SK-N-SH treated with all-trans-retinoic acid at 6 μM for 48 hours (cell line): ENCODE measurements around the gene TFCP2.

Source experiments
- ATAC-seq: fragments of 200-7000 bp; cut with Tn5 transposase; 3 replicates; pipeline ENCODE4 v1.9.1; 2020; ENCODE audit warnings: mild to moderate bottlenecking, moderate library complexity
- ARNTL ChIP-seq: fragments of 450-650 bp; formaldehyde crosslinking; IDR thresholded peaks from 2 replicates; pipeline ENCODE4 v1.5.0; 2020; ENCODE audit warnings: low read depth, mild to moderate bottlenecking, moderate library complexity, borderline replicate concordance
- BACH2 ChIP-seq: fragments of 250-450 bp; sonication (Bioruptor Pico); IDR thresholded peaks from 2 replicates; pipeline ENCODE4 v1.9.0; 2021; ENCODE audit warnings: mild to moderate bottlenecking, borderline replicate concordance
- CREB5 ChIP-seq: fragments of 250-450 bp; sonication (Bioruptor Pico); IDR thresholded peaks from 2 replicates; pipeline ENCODE4 v1.5.1; 2020; ENCODE audit warnings: low read depth, mild to moderate bottlenecking, moderate library complexity
- CSDC2 ChIP-seq: fragments of 250-450 bp; sonication (Bioruptor Pico); IDR thresholded peaks from 2 replicates; pipeline ENCODE4 v1.5.0; 2020; ENCODE audit warnings: mild to moderate bottlenecking, moderate library complexity
- CSRNP3 ChIP-seq: fragments of 250-450 bp; sonication (Bioruptor Pico); IDR thresholded peaks from 2 replicates; pipeline ENCODE4 v1.5.1; 2021; ENCODE audit warnings: mild to moderate bottlenecking, moderate library complexity
- ESRRG ChIP-seq: fragments of 250-450 bp; sonication (Bioruptor Pico); IDR thresholded peaks from 2 replicates; pipeline ENCODE4 v1.6.1; 2021; ENCODE audit warnings: mild to moderate bottlenecking
- ISL1 ChIP-seq: fragments of 250-450 bp; sonication (Bioruptor Pico); IDR thresholded peaks from 2 replicates; pipeline ENCODE4 v2.1.2; 2022; ENCODE audit warnings: mild to moderate bottlenecking, moderate library complexity
- OSR1 ChIP-seq: fragments of 250-450 bp; sonication (Bioruptor Pico); IDR thresholded peaks from 2 replicates; pipeline ENCODE4 v1.8.0; 2022; ENCODE audit warnings: moderate library complexity, mild to moderate bottlenecking, inconsistent platforms
- PATZ1 ChIP-seq: fragments of 250-450 bp; sonication (Bioruptor Pico); IDR thresholded peaks from 2 replicates; pipeline ENCODE4 v1.8.0; 2020; ENCODE audit warnings: mild to moderate bottlenecking, moderate library complexity, borderline replicate concordance
- POU6F1 ChIP-seq: fragments of 250-450 bp; sonication (Bioruptor Pico); IDR thresholded peaks from 2 replicates; pipeline ENCODE4 v1.8.0; 2021; ENCODE audit warnings: low read depth, mild to moderate bottlenecking, moderate library complexity, borderline replicate concordance
- PPARA ChIP-seq: fragments of 250-450 bp; sonication (Bioruptor Pico); IDR thresholded peaks from 2 replicates; pipeline ENCODE4 v1.5.0; 2020; ENCODE audit warnings: mild to moderate bottlenecking, borderline replicate concordance
- RARB ChIP-seq: fragments of 250-450 bp; sonication (Bioruptor Pico); IDR thresholded peaks from 2 replicates; pipeline ENCODE4 v1.8.0; 2021; ENCODE audit warnings: mild to moderate bottlenecking, moderate library complexity
- SNAI2 ChIP-seq: fragments of 250-450 bp; sonication (Bioruptor Pico); IDR thresholded peaks from 2 replicates; pipeline ENCODE4 v1.5.0; 2020; ENCODE audit warnings: mild to moderate bottlenecking, moderate library complexity
- TCF4 ChIP-seq: fragments of 250-450 bp; sonication (Bioruptor Pico); IDR thresholded peaks from 2 replicates; pipeline ENCODE4 v1.8.0; 2021; ENCODE audit warnings: mild to moderate bottlenecking, moderate library complexity, borderline replicate concordance
- TOX ChIP-seq: fragments of 250-450 bp; sonication (Bioruptor Pico); IDR thresholded peaks from 2 replicates; pipeline ENCODE4 v1.8.0; 2021; ENCODE audit warnings: mild to moderate bottlenecking, moderate library complexity, borderline replicate concordance
- TSHZ2 ChIP-seq: fragments of 250-450 bp; sonication (Bioruptor Pico); IDR thresholded peaks from 2 replicates; pipeline ENCODE4 v1.5.0; 2020; ENCODE audit warnings: mild to moderate bottlenecking, moderate library complexity
- ZC3H10 ChIP-seq: fragments of 250-450 bp; sonication (Bioruptor Pico); IDR thresholded peaks from 2 replicates; pipeline ENCODE4 v1.5.1; 2021; ENCODE audit warnings: mild to moderate bottlenecking, moderate library complexity
- ZFP3 ChIP-seq: fragments of 250-450 bp; sonication (Bioruptor Pico); IDR thresholded peaks from 2 replicates; pipeline ENCODE4 v1.5.0; 2020; ENCODE audit warnings: mild to moderate bottlenecking, moderate library complexity
- ZFP30 ChIP-seq: fragments of 450-650 bp; formaldehyde crosslinking; IDR thresholded peaks from 2 replicates; pipeline ENCODE4 v1.5.0; 2022; ENCODE audit warnings: mild to moderate bottlenecking, moderate library complexity
- ZNF565 ChIP-seq: fragments of 450-650 bp; formaldehyde crosslinking; conservative IDR thresholded peaks from 2 replicates; pipeline ENCODE4 v1.5.0; 2020; ENCODE audit warnings: low read depth, mild to moderate bottlenecking, moderate library complexity
- ZNF70 ChIP-seq: fragments of 450-650 bp; formaldehyde crosslinking; IDR thresholded peaks from 2 replicates; pipeline ENCODE4 v1.5.0; 2020; ENCODE audit warnings: mild to moderate bottlenecking, moderate library complexity
- ZNF8 ChIP-seq: fragments of 450-650 bp; formaldehyde crosslinking; IDR thresholded peaks from 2 replicates; pipeline ENCODE4 v1.5.0; 2020; ENCODE audit warnings: mild to moderate bottlenecking, moderate library complexity

Gene TFCP2

GRCh38 chr12:51122844-51123243, 50.1 kb downstream of the TFCP2 start:
- TF ChIP-seq PPARA (no peak), POU6F1 (no peak), ZNF565 (CRISPR knock-in tag) (no peak), OSR1 (CRISPR knock-in tag) (no peak), ZC3H10 (CRISPR knock-in tag) (no peak)
- no peak for ATAC-seq

GRCh38 chr12:51118706-51119105, 54.2 kb downstream of the TFCP2 start:
- no peak; the same call in 2 of the 3 replicates for ATAC-seq
- TF ChIP-seq CSRNP3 (CRISPR knock-in tag) (no peak), ZC3H10 (CRISPR knock-in tag) (no peak), ISL1 (CRISPR knock-in tag) (peak; percentile 39; the same call in 1 of the 2 replicates), CREB5 (CRISPR knock-in tag) (no peak), TCF4 (no peak), PATZ1 (CRISPR knock-in tag) (no peak), ZNF70 (CRISPR knock-in tag) (no peak)
- TF ChIP-seq, all 23 proteins: peak for 1

- TF ChIP-seq CSDC2 (CRISPR knock-in tag) (no peak), ZFP30 (CRISPR knock-in tag) (no peak), TOX (CRISPR knock-in tag) (no peak), CREB5 (CRISPR knock-in tag) (no peak), TSHZ2 (CRISPR knock-in tag) (no peak), ZFP3 (no peak), SNAI2 (CRISPR knock-in tag) (no peak), ISL1 (CRISPR knock-in tag) (no peak), ZNF70 (CRISPR knock-in tag) (no peak), CSRNP3 (CRISPR knock-in tag) (no peak), POU6F1 (no peak), OSR1 (CRISPR knock-in tag) (no peak), ESRRG (CRISPR knock-in tag) (no peak), TCF4 (no peak), ZNF565 (CRISPR knock-in tag) (no peak), ZNF8 (CRISPR knock-in tag) (no peak), ZC3H10 (CRISPR knock-in tag) (no peak), BACH2 (no peak), ARNTL (CRISPR knock-in tag) (no peak), RARB (CRISPR knock-in tag) (no peak)
- TF ChIP-seq, all 23 proteins: peak for 0
Measured at GRCh38 chr12:51115533-51115932, 57.4 kb downstream of the TFCP2 start.

More at GRCh38 chr12:51115533-51115932, 57.4 kb downstream of the TFCP2 start:
- ATAC-seq, result no peak
